MM.1S (cell line): ENCODE measurements around the gene MYCT1.
A peak's percentile ranks its signal among the peaks of the same experiment; 100 is the strongest.

Experiments used
- DNase-seq: peaks from one replicate; pipeline ENCODE4 v3.0.0-alpha.2; 2015
- H2AFZ ChIP-seq: fragments of 300-600 bp; sonication (generic); 2 replicates; pipeline ENCODE4 v1.6.0; 2016; ENCODE audit warnings: antibody characterized with exemption, low read length
- H3F3A ChIP-seq: fragments of 300-600 bp; sonication (generic); 2 replicates; pipeline ENCODE4 v1.6.1; 2016; ENCODE audit warnings: mild to moderate bottlenecking, antibody characterized with exemption, low read length, moderate library complexity, mixed read lengths; ENCODE audit not compliant: insufficient read depth
- H3K27ac ChIP-seq: fragments of 300-600 bp; sonication (generic); 2 replicates; pipeline ENCODE4 v1.5.1; 2016; ENCODE audit warnings: mild to moderate bottlenecking, low read length
- H3K27me3 ChIP-seq: fragments of 300-600 bp; sonication (generic); replicated peaks from 2 replicates; pipeline ENCODE4 v1.6.0; 2016; ENCODE audit warnings: low read length; ENCODE audit not compliant: insufficient read depth
- H3K36me3 ChIP-seq: fragments of 300-600 bp; sonication (generic); replicated peaks from 2 replicates; pipeline ENCODE4 v1.6.1; 2016; ENCODE audit warnings: mild to moderate bottlenecking, low read length, mixed read lengths; ENCODE audit not compliant: insufficient read depth
- H3K4me1 ChIP-seq: fragments of 300-600 bp; sonication (generic); 2 replicates; pipeline ENCODE4 v1.6.1; 2016; ENCODE audit warnings: low read length, mixed read lengths
- H3K4me2 ChIP-seq: fragments of 300-600 bp; sonication (generic); 2 replicates; pipeline ENCODE4 v1.6.0; 2016; ENCODE audit warnings: low read depth, low read length
- H3K4me3 ChIP-seq: fragments of 300-600 bp; sonication (generic); 2 replicates; pipeline ENCODE4 v1.5.1; 2016; ENCODE audit warnings: low read length, mixed read lengths
- H3K79me2 ChIP-seq: fragments of 300-600 bp; sonication (generic); 2 replicates; pipeline ENCODE4 v1.6.1; 2016; ENCODE audit warnings: mixed run types, low read length, mixed read lengths
- H3K9ac ChIP-seq: fragments of 300-600 bp; sonication (generic); 2 replicates; pipeline ENCODE4 v1.6.1; 2016; ENCODE audit warnings: low read length, mixed read lengths
- H3K9me2 ChIP-seq: fragments of 300-600 bp; sonication (generic); replicated peaks from 2 replicates; pipeline ENCODE4 v1.6.1; 2016; ENCODE audit warnings: mild to moderate bottlenecking, low read length, mixed read lengths; ENCODE audit not compliant: insufficient read depth
- H3K9me3 ChIP-seq: fragments of 300-600 bp; sonication (generic); replicated peaks from 2 replicates; pipeline ENCODE4 v1.6.1; 2016; ENCODE audit warnings: mild to moderate bottlenecking, low read length, mixed read lengths; ENCODE audit not compliant: insufficient read depth
- H4K20me1 ChIP-seq: fragments of 300-600 bp; sonication (generic); 2 replicates; pipeline ENCODE4 v1.6.1; 2016; ENCODE audit warnings: mild to moderate bottlenecking, low read length, moderate library complexity, mixed read lengths; ENCODE audit not compliant: insufficient read depth
- CTCF ChIP-seq: fragments of 300-600 bp; sonication (generic); IDR thresholded peaks from 2 replicates; pipeline ENCODE4 v1.5.1; 2016; ENCODE audit warnings: antibody characterized with exemption, low read length, mixed read lengths
- EZH2 ChIP-seq: fragments of 300-600 bp; sonication (generic); optimal IDR thresholded peaks from 2 replicates; pipeline ENCODE3; 2017; ENCODE audit warnings: low read depth, mild to moderate bottlenecking, antibody characterized with exemption, low read length, mixed read lengths
- EZH2phosphoT487 ChIP-seq: fragments of 300-600 bp; sonication (generic); IDR thresholded peaks from 2 replicates; pipeline ENCODE4 v1.6.1; 2018; ENCODE audit warnings: antibody characterized with exemption, low read length

The MYCT1 gene

GRCh38 chr6:152750694-152751093 is 53.0 kb downstream of the MYCT1 start, which contains the start of gene VIP:
Gene VIP, plus strand, starts transcription at chr6:152750797. Its CDS starts 1,381 bp downstream, at chr6:152752178.
- no peak within 1 kb of the TSS for H3K27ac ChIP-seq

DNA sequence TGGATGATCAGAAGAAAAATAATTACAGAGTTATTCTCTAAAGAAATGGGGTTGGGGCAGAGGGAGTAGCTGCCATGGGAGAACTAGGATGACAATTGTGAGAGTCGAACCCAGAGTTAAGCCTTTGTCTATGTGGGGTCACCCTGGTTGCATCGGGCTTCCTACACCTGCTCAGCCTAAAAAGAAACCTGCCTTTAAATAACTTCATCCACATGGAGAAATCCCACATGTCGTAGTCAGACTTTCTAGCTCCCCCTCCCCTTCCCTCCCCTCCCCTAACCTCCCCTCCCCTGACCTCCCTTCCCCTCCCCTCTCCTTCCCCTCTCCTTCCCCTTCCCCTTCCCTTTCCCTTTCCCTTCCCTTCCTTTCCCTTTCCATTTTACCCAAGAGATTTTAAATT is 67.6 kb downstream of the MYCT1 start:
- no peaks in the 10 kb centered on the region for H3K9me2 ChIP-seq
- no peak overlapping the region for H3K4me2 ChIP-seq
- H3K9ac ChIP-seq = no peak overlapping the region
- H4K20me1 ChIP-seq = no peaks in the 10 kb centered on the region
- H3K9me3 ChIP-seq = no peaks in the 10 kb centered on the region
- no peaks in the 10 kb centered on the region for H3K27me3 ChIP-seq
- TF ChIP-seq EZH2 (no peak), EZH2phosphoT487 (no peak), CTCF (no peak)
- DNase-seq = no peak
- no peaks in the 10 kb centered on the region for H3K4me1 ChIP-seq
- no peak overlapping the region for H2AFZ ChIP-seq
- no peaks in the 10 kb centered on the region for H3K36me3 ChIP-seq
- H3F3A ChIP-seq = no peaks in the 10 kb centered on the region
- no peak overlapping the region for H3K27ac ChIP-seq
- no peak overlapping the region for H3K4me3 ChIP-seq
- H3K79me2 ChIP-seq = no peaks in the 10 kb centered on the region

More at GRCh38 chr6:152750694-152751093, 53.0 kb downstream of the MYCT1 start, which contains the start of gene VIP:
- TF ChIP-seq EZH2 = no peak
- TF ChIP-seq CTCF = no peak
- no peak for TF ChIP-seq EZH2phosphoT487
- peak; percentile 6 for DNase-seq
- Histone ChIP-seq H3K4me3 (no peak within 1 kb of the TSS), H4K20me1 (no peaks in the 10 kb centered on the region), H3K9ac (no peak within 1 kb of the TSS), H3K9me3 (no peaks in the 10 kb centered on the region), H3K79me2 (no peaks in the 10 kb centered on the region), H2AFZ (no peak within 1 kb of the TSS), H3K4me1 (no peaks in the 10 kb centered on the region), H3K9me2 (no peaks in the 10 kb centered on the region), H3K4me2 (no peak within 1 kb of the TSS), H3K27me3 (no peaks in the 10 kb centered on the region), H3K36me3 (no peaks in the 10 kb centered on the region), H3F3A (no peaks in the 10 kb centered on the region)

- Histone ChIP-seq H3F3A (no peaks in the 10 kb centered on the region), H3K36me3 (no peaks in the 10 kb centered on the region), H3K9me3 (no peaks in the 10 kb centered on the region), H3K27me3 (no peaks in the 10 kb centered on the region), H3K4me1 (no peaks in the 10 kb centered on the region), H3K27ac (no peak overlapping the region), H3K4me3 (no peak overlapping the region), H3K9me2 (no peaks in the 10 kb centered on the region), H3K79me2 (no peaks in the 10 kb centered on the region), H3K4me2 (no peak overlapping the region), H4K20me1 (no peaks in the 10 kb centered on the region), H2AFZ (no peak overlapping the region), H3K9ac (no peak overlapping the region)
- TF ChIP-seq CTCF = no peak
- no peak for TF ChIP-seq EZH2phosphoT487
- no peak for TF ChIP-seq EZH2
- no peak for DNase-seq
Observed at GRCh38 chr6:152769159-152769558, 71.5 kb downstream of the MYCT1 start.

DNA sequence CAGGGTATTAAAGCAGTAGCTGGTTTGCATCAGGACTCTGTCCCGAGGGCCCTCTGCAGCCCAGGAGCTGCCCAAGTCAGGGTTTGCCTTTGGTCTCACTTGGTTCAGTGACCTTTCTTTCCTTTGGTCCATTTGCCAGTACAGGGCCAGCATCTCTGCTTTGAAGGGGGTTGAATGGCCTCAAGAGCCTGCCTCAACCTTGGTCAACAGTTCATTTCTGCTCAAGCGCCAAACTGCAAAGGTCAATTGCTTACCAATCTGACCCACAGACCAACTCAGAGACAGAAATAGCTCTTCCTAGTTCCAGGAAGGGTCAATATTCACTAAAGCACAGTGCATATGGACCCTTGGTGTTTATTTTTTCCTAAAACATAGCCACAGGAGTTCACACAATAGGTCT is 72.3 kb downstream of the MYCT1 start:
- H3F3A ChIP-seq = no peaks in the 10 kb centered on the region
- H3K79me2 ChIP-seq = no peaks in the 10 kb centered on the region
- no peak overlapping the region for H3K9ac ChIP-seq
- no peak overlapping the region for H2AFZ ChIP-seq
- DNase-seq = no peak
- no peaks in the 10 kb centered on the region for H3K9me2 ChIP-seq
- no peak overlapping the region for H3K27ac ChIP-seq
- no peaks in the 10 kb centered on the region for H4K20me1 ChIP-seq
- H3K4me2 ChIP-seq = no peak overlapping the region
- no peak for TF ChIP-seq CTCF
- TF ChIP-seq EZH2phosphoT487 = no peak
- TF ChIP-seq EZH2 = no peak
- no peaks in the 10 kb centered on the region for H3K9me3 ChIP-seq
- no peak overlapping the region for H3K4me3 ChIP-seq
- H3K36me3 ChIP-seq = no peaks in the 10 kb centered on the region
- no peaks in the 10 kb centered on the region for H3K27me3 ChIP-seq
- H3K4me1 ChIP-seq = no peaks in the 10 kb centered on the region
